ENCODE measurements around the gene ZNF322. TPM values are rescaled to one million over a fixed set of nuclear protein-coding genes. Genes with fewer than 3 reads are reported as not detected.

ZNF322 gene
- total and polyA plus RNA-seq, 2 of the 8 experiments (the other 6 are each of a cell fraction or from before 2014, with no cell fraction given), result 5.3 to 35.0 TPM

GRCh38 chr6:26588965-26589364, 70.6 kb downstream of the ZNF322 start (continued):
- no peak for TF ChIP-seq CHD7 (IDR thresholded peaks at IDR 0.05; ENCODE audit: insufficient replicate concordance, low read length)
- TF ChIP-seq ATF2 (IDR thresholded peaks at IDR 0.05; ENCODE audit: low read length), result no peak

All from H1 (cell line).